DOHH2 (cell line): Measurements from ENCODE around the gene GRID1.

Source experiments
- H3F3A ChIP-seq: fragments of 200-600 bp; sonication (generic), shearing (Covaris generic); 2 replicates; pipeline ENCODE4 v1.6.0; 2016; ENCODE audit warnings: antibody characterized with exemption, mild to moderate bottlenecking; ENCODE audit not compliant: control insufficient read depth, insufficient read depth
- H3K27ac ChIP-seq: fragments of 200-600 bp; sonication (generic); 2 replicates; pipeline ENCODE4 v1.5.1; 2014; ENCODE audit warnings: low read depth, mild to moderate bottlenecking, low read length, moderate library complexity
- H3K27me3 ChIP-seq: fragments of 200-600 bp; sonication (generic); 2 replicates; pipeline ENCODE4 v1.6.1; 2014; ENCODE audit warnings: mild to moderate bottlenecking, low read length, mixed read lengths; ENCODE audit not compliant: control insufficient read depth
- H3K36me3 ChIP-seq: fragments of 200-600 bp; sonication (generic); 2 replicates; pipeline ENCODE4 v1.6.1; 2014; ENCODE audit warnings: mild to moderate bottlenecking, low read length, moderate library complexity, mixed read lengths; ENCODE audit not compliant: control insufficient read depth
- H3K4me1 ChIP-seq: fragments of 200-600 bp; sonication (generic); 2 replicates; pipeline ENCODE4 v1.6.1; 2014; ENCODE audit warnings: mild to moderate bottlenecking, low read length, mixed read lengths; ENCODE audit not compliant: control insufficient read depth
- H3K4me2 ChIP-seq: fragments of 200-600 bp; sonication (generic); 2 replicates; pipeline ENCODE4 v1.6.0; 2014; ENCODE audit warnings: mild to moderate bottlenecking, low read length, moderate library complexity
- H3K4me3 ChIP-seq: fragments of 200-600 bp; sonication (generic); 2 replicates; pipeline ENCODE4 v1.5.1; 2014; ENCODE audit warnings: mild to moderate bottlenecking, low read length, mixed read lengths
- H3K79me2 ChIP-seq: fragments of 200-600 bp; sonication (generic); 2 replicates; pipeline ENCODE4 v1.6.1; 2014; ENCODE audit warnings: mild to moderate bottlenecking, low read length, mixed read lengths; ENCODE audit not compliant: control insufficient read depth
- H3K9me2 ChIP-seq: fragments of 200-600 bp; sonication (generic); replicated peaks from 2 replicates; pipeline ENCODE4 v1.6.1; 2014; ENCODE audit warnings: mild to moderate bottlenecking, low read length, mixed read lengths; ENCODE audit not compliant: control insufficient read depth
- H3K9me3 ChIP-seq: fragments of 200-600 bp; sonication (generic); 2 replicates; pipeline ENCODE4 v1.6.1; 2014; ENCODE audit warnings: antibody characterized with exemption, low read length, mixed read lengths; ENCODE audit not compliant: control insufficient read depth, insufficient read depth
- H4K20me1 ChIP-seq: fragments of 200-600 bp; sonication (generic); 2 replicates; pipeline ENCODE4 v1.6.0; 2014; ENCODE audit warnings: low read depth, mild to moderate bottlenecking, antibody characterized with exemption, low read length, moderate library complexity; ENCODE audit not compliant: control insufficient read depth, insufficient read depth
- CTCF ChIP-seq: fragments of 200-600 bp; sonication (generic); IDR thresholded peaks from one replicate; pipeline ENCODE4 v1.5.1; 2014; ENCODE audit warnings: antibody characterized with exemption, mild to moderate bottlenecking, low read depth, low read length; ENCODE audit not compliant: poor library complexity, severe bottlenecking
- EZH2phosphoT487 ChIP-seq: fragments of 200-600 bp; sonication (generic); IDR thresholded peaks from 2 replicates; pipeline ENCODE4 v1.6.1; 2017; ENCODE audit warnings: borderline replicate concordance, mild to moderate bottlenecking, antibody characterized with exemption, low read length, moderate library complexity, mixed read lengths

The GRID1 gene

GRCh38 chr10:85611746-85612377 is 754.7 kb downstream of the GRID1 start:
- H3K36me3 ChIP-seq: no peaks in the 10 kb centered on the region

GRCh38 chr10:85611093-85611740 is 755.4 kb downstream of the GRID1 start:
- H3K27me3 ChIP-seq: no peaks in the 10 kb centered on the region
- peaks cover 7% of the 10 kb centered on the region; the same call in 1 of the 2 replicates for H3K4me1 ChIP-seq
- no peaks in the 10 kb centered on the region for H3K79me2 ChIP-seq
- no peaks in the 10 kb centered on the region for H3K9me2 ChIP-seq
- no peaks in the 10 kb centered on the region for H3K36me3 ChIP-seq
- H3K27ac ChIP-seq: no peak overlapping the region
- no peak overlapping the region for H3K4me3 ChIP-seq
- no peak overlapping the region for H3K4me2 ChIP-seq
- no peaks in the 10 kb centered on the region for H3F3A ChIP-seq
- TF ChIP-seq CTCF: no peak
- no peak for TF ChIP-seq EZH2phosphoT487
- no peaks in the 10 kb centered on the region for H3K9me3 ChIP-seq
- H4K20me1 ChIP-seq: no peaks in the 10 kb centered on the region

More at GRCh38 chr10:85611746-85612377, 754.7 kb downstream of the GRID1 start:
- Histone ChIP-seq H3K27ac (no peak overlapping the region), H3K4me1 (peaks cover 7% of the 10 kb centered on the region; the same call in 1 of the 2 replicates), H3K4me3 (no peak overlapping the region), H3K27me3 (no peaks in the 10 kb centered on the region), H4K20me1 (no peaks in the 10 kb centered on the region), H3F3A (no peaks in the 10 kb centered on the region), H3K9me2 (no peaks in the 10 kb centered on the region), H3K79me2 (no peaks in the 10 kb centered on the region), H3K4me2 (no peak overlapping the region), H3K9me3 (no peaks in the 10 kb centered on the region)
- TF ChIP-seq EZH2phosphoT487 (no peak), CTCF (no peak)

GRCh38 chr10:85610381-85611092 is 756.1 kb downstream of the GRID1 start:
- no peak overlapping the region for H3K4me2 ChIP-seq
- no peaks in the 10 kb centered on the region for H3K36me3 ChIP-seq
- H3K4me3 ChIP-seq: no peak overlapping the region
- no peak for TF ChIP-seq EZH2phosphoT487
- no peak for TF ChIP-seq CTCF
- no peaks in the 10 kb centered on the region for H3F3A ChIP-seq
- no peaks in the 10 kb centered on the region for H3K79me2 ChIP-seq
- H3K9me3 ChIP-seq: no peaks in the 10 kb centered on the region
- peaks cover 7% of the 10 kb centered on the region; the same call in 1 of the 2 replicates for H3K4me1 ChIP-seq
- H3K9me2 ChIP-seq: no peaks in the 10 kb centered on the region
- no peak overlapping the region for H3K27ac ChIP-seq
- H4K20me1 ChIP-seq: no peaks in the 10 kb centered on the region
- no peaks in the 10 kb centered on the region for H3K27me3 ChIP-seq
